NCI-H226 (cell line): Measurements from ENCODE around the gene NANOS3.
A peak's percentile ranks its signal among the peaks of the same experiment; 100 is the strongest.

Experiments used
- DNase-seq: peaks from one replicate; pipeline ENCODE4 v3.0.0-alpha.2; 2015

NANOS3 gene

DNA sequence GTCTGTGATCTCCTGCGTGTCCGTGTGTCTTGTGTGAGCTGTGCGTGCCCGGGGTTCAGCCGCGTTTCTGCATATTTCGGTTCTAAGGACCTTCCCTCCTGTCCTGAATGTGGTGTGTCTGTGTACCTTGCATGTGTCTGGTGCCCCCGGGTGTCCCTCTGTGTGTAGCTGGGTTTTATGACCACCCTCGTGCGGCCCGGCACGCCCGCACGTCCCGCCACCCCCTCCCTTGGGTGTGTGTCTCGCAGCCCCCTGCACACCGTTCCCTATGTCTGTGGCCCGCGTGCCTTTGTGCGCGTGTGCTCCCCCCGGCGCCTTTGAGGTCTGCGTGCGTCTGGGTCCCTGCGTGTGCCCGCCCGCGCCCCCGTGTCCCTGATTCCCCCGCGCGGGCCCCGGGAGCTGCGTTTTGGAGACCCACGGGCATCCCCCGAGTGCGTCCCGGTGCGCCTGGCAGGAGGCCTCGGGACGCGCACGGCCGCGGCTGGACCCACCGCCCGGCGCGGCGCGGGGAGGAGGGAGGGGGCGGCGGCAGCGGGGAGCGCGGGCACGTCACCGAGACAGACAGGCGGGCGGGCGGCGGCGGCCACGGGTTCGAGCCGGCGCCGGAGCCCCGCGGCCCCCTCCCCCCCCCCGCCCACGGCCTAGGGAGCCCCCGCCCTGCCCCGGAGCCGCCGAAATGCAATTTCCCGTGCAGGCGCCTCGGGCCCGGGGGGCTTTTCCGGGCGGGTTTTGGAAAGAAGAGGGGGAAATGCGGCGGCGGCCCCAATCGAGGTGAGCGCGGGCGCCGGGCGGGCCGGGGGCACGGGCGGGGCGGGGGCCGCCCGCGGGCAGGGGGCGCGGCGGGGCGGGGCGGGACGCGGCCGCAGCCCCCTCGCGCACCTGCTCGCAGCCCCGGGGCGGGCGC is 12.0 kb upstream of the NANOS3 start:
- DNase-seq = no peak

GRCh38 chr19:13865571-13866462 is 11.1 kb upstream of the NANOS3 start:
- no peak for DNase-seq

GRCh38 chr19:13866463-13867046 is 10.4 kb upstream of the NANOS3 start:
- DNase-seq = no peak

GRCh38 chr19:13868663-13869062 is 8.3 kb upstream of the NANOS3 start:
- no peak for DNase-seq

DNA sequence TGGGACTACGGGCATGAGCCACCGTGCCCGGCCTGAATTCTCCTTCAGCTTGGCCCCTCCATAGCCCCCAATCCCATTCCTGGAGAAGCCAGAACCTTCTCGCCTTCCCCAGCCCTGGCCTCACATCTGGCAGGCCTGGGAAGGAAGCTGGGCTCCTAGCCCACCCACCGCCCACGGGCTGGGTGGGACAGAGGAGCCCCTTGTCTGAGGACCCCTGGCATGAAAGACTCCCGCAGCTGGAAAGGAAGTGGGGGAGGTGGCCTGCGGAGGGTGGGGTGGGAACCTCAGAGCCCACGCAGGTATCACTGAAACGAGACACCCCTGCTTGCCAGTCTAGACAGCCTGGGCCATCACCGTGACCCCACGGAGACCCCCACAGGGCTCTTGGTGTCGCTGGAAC is 7.7 kb upstream of the NANOS3 start:
- DNase-seq = no peak

DNA sequence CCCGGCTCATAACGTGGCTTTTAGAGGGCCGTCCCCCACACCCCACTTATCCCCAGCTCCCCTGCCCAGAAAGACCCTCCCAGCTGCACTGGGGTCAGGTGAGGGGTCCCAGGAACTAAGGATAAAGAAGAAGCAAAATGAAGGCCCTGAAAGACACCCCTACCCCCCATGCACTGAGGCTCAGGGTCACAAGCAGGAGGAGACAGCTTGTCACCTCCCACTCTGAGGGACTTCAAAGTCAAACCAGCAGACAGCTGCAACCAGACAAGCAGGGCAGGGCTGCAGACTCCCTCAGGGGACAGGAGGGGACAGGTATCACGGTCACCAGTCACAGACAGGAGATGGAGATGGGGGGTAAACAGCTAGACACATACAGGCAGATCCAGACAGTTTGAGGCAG is 6.1 kb upstream of the NANOS3 start:
- no peak for DNase-seq

DNA sequence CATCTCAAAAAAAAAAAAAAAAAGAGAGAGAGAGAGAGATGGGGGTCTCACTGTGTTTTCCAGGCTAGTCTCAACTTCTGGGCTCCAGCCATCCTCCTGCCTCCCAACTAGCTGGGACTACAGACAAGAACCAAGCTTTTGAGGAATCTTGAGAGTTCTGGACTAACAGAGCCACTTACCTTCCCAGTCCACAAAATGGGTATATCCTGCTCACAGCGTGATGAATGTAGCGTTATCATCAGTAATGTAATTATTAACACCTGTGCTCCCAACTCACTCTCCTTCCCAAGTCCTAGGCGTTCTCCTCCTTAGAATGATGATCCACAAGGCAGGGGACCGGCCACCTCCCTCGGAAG is 4.6 kb upstream of the NANOS3 start:
- no peak for DNase-seq

- DNase-seq = no peak
Measured at GRCh38 chr19:13872695-13873389, 4.1 kb upstream of the NANOS3 start.

- DNase-seq = no peak
Measured at GRCh38 chr19:13873834-13874515, 3.0 kb upstream of the NANOS3 start.

DNA sequence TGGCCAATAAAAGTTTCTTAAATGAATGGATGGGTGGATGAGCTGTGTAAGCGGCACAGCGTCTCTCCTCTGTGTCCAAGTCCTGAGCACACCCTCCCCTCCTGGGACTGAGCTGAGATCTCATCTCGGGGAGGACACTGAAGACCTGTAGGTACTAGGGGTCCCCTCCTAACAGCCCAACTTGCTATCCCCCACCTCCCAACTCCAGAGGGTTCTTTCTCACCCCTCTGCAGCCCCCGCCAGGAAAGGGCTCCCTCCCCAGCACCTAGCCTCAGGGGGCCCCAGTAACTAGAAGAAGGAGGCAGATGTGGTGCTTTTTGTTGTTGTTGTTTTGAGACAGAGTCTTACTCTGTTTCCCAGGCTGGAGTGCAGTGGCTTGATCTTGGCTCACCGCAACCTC is 1.1 kb upstream of the NANOS3 start:
- DNase-seq = no peak

DNA sequence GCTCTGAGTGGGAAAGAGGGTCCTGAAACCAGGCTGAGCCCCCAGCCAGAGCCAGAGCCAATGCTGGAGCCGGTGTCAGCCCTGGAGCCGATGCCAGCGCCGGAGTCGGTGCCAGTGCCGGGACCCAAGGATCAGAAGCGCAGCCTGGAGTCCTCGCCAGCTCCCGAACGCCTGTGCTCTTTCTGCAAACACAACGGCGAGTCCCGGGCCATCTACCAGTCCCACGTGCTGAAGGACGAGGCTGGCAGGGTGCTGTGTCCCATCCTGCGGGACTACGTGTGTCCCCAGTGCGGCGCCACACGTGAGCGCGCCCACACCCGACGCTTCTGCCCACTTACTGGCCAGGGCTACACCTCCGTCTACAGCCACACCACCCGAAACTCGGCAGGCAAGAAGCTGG is 369 bp downstream of the NANOS3 start:
- DNase-seq = no peak

DNA sequence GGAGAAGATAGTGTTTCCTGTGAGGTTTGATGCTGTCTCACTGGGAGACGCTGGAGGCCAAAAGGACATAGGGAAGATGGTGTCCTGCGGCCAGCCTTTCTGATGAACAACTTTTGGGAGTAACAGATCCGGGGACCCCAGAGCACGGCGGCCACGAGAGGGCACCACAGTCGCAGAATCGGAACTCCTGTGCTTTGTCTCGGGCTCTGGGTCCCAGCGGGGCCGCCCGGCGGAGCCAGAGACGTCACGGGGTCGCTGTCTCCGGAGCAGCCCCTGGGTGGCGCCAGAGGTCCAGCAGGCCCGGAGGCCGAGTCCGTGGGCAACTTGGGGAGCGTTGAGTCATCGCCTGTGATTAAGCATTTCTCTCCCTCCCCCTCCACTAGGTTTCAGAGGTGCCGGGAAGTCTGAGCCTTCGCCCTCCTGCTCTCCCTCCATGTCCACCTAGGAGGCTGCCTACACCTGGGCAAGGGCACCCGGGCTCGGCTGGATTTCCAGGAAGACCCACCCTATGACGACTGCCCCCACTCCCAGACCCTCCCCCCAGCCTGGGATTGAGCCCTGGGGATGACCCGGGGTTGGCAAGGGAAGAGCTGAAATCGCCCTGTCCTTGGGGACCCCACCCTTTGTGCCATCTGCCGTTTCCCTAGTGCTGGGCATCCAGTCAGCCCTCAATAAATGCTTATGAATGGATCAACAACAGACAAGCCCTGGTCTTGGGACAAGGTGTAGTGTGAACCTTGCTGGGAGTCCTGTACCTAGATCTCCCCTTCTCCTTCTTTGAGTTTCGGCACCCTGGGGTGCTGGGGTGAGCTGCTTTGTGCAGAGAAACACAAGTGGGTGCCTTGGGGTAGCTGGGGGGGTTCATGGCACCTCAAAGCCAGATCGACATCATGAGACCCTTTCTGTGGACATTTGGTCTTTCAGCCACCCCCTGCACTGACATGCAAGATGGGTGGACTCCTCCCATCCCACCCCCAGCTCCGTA is 3.4 kb downstream of the NANOS3 start:
- DNase-seq = peak; percentile 90

DNA sequence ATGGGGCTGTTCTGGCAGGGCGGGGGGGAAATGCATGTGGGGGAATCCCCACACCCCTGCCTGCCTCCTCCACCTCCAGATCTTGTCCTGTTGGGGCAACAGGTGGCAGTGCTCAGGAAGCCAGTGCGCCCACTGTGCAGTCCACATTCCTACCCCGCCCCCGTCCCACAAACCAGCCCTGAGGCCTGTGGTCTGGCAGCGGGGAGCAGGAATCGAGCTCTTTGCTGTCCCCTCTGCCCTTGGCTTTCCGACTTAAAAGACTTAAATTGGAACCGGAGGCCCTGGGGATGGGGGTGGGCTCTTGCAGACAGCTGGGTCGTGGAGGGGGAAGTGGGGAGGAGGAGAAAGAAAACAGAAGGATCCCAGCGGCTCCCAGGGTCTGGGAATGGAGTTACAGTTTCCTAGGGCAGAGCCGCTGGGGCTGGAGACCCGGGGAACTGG is 4.3 kb downstream of the NANOS3 start:
- no peak for DNase-seq

- no peak for DNase-seq
Measured at GRCh38 chr19:13881692-13882418, 4.9 kb downstream of the NANOS3 start.

GRCh38 chr19:13882419-13882795 is 5.5 kb downstream of the NANOS3 start:
- no peak for DNase-seq

DNA sequence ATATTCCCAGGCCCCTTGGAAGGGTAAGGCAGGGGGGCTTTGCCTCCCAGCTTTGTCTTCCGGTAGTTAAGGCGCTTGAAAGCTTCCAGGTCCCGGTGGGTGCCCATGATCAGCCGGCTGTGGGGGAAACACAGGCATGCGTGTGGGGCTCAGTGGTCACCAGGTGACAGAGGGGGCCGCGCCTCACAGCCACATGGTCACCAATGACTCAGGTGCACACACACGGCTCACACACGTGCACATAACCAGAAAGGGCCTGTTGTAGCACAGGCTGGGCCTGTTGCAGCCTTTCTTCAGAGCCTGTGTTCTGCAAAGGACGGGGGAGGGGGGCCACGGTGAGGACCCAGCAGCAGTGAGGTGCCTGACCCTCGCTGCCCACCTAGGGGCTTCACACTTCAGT is 5.9 kb downstream of the NANOS3 start:
- DNase-seq = no peak

DNA sequence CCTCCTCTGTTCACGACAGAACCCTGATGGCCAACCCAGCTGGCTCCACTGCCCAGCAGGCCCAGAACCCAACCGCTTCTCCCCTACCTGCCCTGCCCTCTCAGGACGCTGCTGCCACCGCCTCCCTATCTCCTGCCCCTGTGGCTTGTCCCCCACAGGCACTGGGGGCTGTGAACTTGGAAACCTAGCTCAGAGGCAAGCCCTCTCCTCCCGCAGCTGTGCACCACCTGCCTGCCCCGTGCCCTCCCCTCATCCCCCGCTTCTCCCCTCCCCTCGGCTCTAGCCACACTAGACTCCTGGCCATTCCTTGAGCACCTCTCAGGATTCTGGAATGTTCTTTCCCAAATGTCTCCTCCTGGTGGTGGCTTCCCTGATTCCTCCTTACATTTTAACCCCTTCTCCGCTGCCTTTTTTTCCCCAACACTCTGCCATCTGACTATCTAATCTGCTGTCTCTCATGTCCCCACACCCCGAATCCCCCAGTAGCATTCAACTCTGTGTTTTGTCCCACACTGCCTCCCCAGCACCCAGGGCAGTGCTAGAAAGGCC is 6.7 kb downstream of the NANOS3 start:
- DNase-seq = no peak

GRCh38 chr19:13884726-13885591 is 8.0 kb downstream of the NANOS3 start:
- no peak for DNase-seq

GRCh38 chr19:13885826-13886365 is 9.0 kb downstream of the NANOS3 start:
- DNase-seq = no peak
